Hematopoietic multipotent progenitor cell treated with erythropoietin and hydrocortisone succinate and interleukin-3 and kit ligand, for 15 days (in vitro differentiated cells): ENCODE measurements around the gene DMAC1.

ENCODE experiments used
- DNase-seq: peaks from one replicate; pipeline ENCODE4 v3.0.0-alpha.2; 2015; ENCODE audit warnings: low spot score

DMAC1 gene, protein sequence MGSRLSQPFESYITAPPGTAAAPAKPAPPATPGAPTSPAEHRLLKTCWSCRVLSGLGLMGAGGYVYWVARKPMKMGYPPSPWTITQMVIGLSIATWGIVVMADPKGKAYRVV

GRCh38 chr9:7799234-7799943, at the start of gene DMAC1:
Gene DMAC1, minus strand, starts transcription at chr9:7799778. Its CDS starts 44 bp downstream, at chr9:7799734.
- DNase-seq = peak; percentile 28

DNA sequence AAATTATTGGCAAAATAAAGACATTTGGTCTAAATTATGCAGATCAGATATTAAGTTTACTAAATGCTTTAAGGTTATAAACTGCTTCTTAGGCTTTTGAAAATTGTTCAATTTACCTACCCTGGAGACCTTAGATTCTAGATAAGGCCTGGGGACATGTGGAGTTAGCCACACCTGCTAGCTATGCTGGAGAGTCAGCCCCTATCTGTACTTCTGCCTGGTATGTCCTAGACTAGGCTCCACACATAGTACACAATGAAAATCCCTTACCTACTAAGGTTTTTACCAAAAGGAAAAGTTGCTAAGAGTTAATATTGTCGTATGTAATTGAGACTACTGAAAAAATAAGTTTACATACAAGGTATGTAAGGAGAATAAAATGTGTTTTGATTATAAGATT, 49.8 kb upstream of the DMAC1 start:
- DNase-seq = no peak

- DNase-seq = no peak
Measured at GRCh38 chr9:7848498-7848897, 48.9 kb upstream of the DMAC1 start.

DNA sequence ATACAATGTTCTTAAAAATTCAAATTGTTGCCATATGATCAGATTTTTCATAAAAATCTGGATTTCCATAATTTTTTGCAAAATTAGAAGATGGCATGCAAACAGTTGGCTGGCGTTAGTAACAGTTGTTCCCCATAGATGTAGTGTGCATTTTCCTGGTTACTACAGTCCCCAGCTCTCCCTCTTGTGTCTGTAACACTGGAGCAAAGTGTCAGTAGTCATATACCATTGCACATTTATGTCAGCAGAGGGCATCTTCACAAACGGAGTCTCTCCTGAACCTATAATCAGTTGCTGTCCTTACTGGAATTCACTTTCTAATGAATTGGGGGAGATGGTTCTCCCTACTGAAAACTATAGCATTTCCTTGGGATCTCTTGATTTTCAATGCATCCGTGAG, 44.7 kb upstream of the DMAC1 start:
- no peak for DNase-seq

DNA sequence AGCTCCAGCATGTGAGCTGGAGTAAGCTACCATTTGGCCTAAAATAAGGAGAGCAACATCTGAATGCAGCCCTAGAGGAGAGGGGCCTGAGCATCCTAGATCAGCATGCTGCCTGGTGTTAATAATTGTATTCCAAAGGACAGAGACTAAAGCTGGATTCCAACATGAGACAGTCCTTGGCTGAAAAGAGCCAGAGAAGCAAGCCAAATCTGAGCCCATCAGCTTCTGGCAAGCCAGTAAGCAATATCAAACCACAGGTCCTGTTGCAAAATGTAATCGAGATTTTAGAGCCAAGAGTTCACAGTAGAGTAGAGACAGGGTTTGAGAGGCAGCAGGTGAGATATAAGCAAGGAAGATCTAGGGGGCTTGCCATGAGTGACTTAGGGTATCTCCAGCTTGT, 42.3 kb upstream of the DMAC1 start:
- no peak for DNase-seq

GRCh38 chr9:7834531-7834930, 35.0 kb upstream of the DMAC1 start:
- DNase-seq = no peak

DNA sequence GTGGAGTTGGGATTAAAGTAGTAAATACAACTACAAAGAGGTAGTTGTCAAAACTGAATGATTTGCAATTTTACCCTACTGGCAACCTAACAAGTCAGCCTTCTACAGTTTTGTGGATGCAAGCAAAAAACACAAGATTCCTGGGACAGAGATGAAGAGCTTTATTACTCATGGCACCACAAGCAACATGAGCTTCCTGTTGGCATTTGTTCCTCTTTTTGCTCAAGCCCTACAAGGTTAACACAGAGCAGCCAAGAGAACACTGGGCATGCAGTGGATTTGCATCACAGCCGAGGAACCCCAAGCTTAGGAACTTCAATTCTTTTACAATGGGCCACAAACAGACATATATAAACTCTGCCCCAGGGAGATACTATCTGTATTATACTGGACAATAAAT, 28.8 kb upstream of the DMAC1 start:
- no peak for DNase-seq

DNA sequence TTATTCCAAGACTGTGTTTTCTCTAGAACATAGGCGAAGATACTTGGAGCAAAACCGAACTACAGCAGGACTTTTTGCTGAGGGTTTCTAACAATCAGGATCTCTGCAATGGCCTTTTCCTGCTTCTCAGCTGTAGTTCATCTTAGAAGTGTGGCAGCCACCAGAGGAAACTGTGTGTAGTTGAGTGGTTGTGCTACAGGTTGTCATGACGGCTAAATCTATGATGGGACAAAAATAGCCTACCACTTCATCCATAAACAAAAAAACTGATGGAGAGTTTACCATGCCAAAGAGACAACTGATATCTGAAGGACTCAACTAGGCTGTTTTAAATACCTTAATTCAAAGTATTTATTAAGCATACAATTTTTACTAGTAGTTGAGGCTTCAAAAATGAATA, 28.2 kb upstream of the DMAC1 start:
- no peak for DNase-seq

- DNase-seq = no peak
Measured at GRCh38 chr9:7827056-7827455, 27.5 kb upstream of the DMAC1 start.

- no peak for DNase-seq
Measured at GRCh38 chr9:7823651-7824050, 24.1 kb upstream of the DMAC1 start.

DNA sequence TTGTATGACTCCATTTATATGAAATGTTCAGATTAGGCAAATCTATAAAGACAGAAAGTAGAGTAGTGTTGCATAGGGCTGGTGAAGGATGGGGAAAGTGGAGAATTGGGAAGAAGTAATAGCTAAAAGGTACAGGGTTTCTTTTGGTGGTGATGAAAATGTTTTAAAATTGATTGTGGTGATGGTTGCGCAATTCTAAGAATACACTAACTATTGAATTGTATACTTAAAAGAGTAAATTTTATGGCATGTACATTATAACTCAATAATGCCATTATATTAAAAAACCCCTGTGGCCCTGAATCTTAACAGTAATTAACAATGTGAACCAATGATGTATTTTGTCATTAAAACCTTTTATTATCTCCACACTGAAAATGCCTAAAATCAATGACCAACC, 20.4 kb upstream of the DMAC1 start:
- no peak for DNase-seq

GRCh38 chr9:7816021-7816420, 16.4 kb upstream of the DMAC1 start:
- no peak for DNase-seq

DNA sequence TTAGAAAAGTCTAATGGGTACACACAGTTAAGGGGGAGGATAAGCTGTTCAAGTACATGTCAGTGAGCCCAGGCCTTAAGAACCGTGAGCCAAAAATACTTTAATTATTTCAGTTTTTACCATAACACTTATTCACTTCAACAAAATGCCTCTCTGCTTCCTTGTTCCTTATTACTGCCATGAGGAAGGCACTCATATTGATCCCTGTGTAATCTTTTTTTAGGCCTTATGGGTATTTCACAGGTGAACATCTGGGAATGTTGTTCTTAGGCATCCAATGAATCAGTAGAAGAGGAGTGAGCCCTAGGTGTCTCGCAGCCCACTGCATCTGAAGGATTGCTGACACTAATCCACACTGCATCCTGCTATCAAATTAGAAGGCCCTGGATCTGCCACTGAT, 13.5 kb upstream of the DMAC1 start:
- DNase-seq = no peak

GRCh38 chr9:7811677-7812076, 12.1 kb upstream of the DMAC1 start:
- DNase-seq = no peak

DNA sequence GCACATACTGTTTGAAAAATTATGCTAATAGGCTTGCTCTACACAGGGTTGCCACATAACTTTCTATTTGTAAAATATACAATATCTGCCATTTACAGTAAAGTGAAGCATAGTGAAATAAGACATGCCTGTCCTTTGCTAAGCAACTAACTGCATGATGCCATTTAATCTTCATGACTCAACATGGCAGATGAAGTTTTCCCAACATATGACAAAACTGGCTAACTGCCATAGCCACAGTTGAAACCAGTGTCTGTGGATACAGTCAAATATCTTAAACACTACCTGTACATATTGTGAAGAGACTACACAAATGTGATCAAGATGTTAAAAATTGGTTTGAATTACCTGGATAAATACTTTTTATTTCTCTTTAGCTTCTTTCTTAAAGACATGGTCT, 3.1 kb upstream of the DMAC1 start:
- DNase-seq = no peak

DNA sequence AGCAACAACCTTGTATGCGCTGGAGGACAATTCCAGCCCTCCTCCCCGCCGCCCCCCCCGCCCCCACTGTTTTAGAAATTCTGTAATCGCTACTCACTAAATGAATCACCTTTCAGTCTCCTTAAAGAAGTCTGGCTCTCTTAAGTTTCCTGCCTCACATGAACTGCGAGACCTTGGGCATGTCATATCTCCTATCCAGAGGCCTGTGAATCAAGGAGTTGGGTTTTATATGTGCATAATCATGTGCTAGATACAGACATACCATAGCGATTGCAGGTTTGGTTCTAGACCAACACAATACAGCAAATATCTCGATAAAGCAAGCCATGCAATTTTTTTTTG, 337 bp upstream of the DMAC1 start:
- DNase-seq = no peak

- DNase-seq = no peak
Measured at GRCh38 chr9:7794196-7794595, 5.4 kb downstream of the DMAC1 start.

- DNase-seq = no peak
Measured at GRCh38 chr9:7791394-7791793, 8.2 kb downstream of the DMAC1 start.

DNA sequence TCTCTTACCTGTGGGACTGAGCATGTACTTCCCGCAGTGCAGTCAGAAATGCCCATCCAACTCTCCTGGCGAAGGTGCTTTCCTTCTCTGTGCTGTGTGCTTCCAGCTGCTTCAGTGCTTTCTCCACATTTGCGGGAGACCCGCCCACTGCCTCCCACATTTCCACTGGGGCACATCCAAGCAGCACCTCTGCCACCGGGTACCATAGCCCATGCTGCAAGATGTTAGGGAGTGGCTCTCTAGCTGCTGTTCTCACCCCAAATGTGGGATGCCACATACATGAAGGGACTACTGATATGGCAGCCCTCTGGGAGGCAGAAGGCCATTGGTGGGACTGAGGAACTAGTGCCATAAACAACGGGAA, 8.8 kb downstream of the DMAC1 start:
- no peak for DNase-seq

GRCh38 chr9:7790022-7790818, 9.4 kb downstream of the DMAC1 start:
- DNase-seq = no peak

DNA sequence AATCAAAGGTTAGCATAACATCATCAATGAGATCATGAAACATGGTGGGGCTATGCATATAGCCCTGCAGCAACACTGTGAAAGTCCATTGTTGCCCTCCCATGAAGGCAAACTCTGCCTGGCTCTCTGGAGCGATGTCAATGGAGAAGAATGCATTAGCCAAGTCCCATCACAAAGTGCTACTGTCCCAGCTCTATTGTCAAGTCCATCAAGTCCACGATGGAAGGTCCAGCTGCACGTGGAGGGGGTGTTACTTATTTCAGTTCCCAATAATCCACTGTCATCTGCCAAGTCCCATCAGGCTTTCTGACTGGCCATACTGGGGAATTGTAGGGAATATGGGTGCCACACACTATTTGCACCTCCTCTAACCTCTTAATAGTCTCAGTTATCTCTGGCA, 10.8 kb downstream of the DMAC1 start:
- no peak for DNase-seq

DNA sequence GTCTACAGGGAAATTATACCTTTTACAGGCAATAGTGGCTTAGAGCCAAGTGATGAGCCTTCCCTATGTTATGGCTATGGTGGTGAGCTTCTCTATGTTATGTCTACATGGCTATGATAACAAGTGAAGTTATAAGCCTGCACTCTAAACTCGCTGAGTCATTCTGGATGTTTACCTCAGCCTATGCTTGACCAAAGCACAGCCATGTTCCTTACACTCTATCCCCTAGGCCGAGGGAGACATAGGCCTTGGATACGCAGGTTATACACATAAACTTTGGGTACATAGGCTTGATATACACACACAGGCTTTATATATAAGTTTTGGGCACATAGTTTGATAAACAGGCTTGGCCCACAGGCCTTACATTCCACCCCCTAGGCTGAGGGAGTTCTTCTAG, 13.8 kb downstream of the DMAC1 start:
- no peak for DNase-seq

DNA sequence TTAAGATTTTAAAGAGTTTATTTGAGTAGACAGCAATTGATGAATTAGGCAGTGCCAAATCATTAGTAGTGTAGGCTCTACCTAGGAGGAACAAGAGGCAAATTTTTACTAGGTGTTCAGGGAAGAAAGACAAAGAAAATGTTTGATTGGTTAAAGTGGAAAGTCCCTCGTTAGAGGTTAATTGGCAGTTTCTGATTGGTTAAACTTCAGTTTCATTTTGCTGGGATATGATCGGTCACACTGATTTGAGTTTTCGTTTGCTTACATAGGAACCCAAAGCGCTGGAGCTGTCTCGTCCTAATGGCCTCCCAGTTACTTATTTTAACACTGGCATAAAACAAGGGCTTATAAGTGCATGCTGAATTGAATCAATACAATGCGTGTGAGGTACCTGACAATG, 15.1 kb downstream of the DMAC1 start:
- DNase-seq = no peak

DNA sequence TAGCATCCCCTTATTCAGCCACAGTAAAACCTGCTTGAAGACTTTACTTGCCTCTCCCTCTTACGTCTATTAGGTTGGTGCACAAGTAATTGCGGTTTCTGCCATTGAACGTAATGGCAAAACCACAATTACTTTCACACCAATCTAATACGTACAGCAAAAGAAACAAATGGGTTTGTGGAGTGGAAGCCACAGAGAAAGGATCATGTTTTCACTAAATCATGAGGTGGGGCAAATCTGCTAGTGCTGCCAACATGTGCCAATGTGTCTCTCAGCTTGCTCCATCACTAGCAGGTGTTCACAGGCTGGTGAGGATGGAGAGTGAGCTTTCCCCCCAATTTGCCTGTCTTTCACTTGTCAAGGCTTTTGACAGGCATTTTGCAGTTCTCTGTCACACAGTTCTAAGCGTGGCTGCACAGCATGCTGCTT, 15.9 kb downstream of the DMAC1 start:
- no peak for DNase-seq
